T follicular helper cell (primary cell): ENCODE results near the gene RCOR3.
"Not testable (repeated sequence)": the region's sequence is repeated elsewhere in the genome, so short reads cannot be mapped to it uniquely, and the experiment has no call there.

ENCODE experiments used
- DNase-seq: peaks from one replicate; pipeline ENCODE4 v3.0.0-alpha.2; 2020; ENCODE audit warnings: low read depth

RCOR3 gene

GRCh38 chr1:211340622-211341507 lies 81.7 kb downstream of the RCOR3 start:
- no peak for DNase-seq

GRCh38 chr1:211341999-211342398 lies 82.8 kb downstream of the RCOR3 start:
- no peak for DNase-seq

DNA sequence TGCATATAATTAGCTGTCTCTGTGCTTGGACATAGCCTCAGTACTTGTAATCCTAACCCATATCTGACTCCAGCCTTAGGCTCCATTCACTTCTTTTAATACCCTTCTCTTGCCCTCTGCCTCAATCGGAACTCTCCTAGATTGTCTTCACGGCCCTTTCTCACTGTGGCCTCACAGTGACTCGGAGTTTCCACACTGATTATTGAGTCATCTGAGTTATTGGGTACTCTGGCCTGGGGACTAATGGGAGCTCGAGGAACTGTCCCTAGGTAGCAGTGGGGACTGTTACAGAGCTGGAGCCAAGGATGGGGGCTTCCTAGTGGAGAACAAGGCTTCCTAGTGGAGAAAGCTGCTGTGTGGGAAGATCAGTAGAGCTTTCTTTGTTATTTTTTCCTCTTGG lies 84.4 kb downstream of the RCOR3 start:
- no peak for DNase-seq

DNA sequence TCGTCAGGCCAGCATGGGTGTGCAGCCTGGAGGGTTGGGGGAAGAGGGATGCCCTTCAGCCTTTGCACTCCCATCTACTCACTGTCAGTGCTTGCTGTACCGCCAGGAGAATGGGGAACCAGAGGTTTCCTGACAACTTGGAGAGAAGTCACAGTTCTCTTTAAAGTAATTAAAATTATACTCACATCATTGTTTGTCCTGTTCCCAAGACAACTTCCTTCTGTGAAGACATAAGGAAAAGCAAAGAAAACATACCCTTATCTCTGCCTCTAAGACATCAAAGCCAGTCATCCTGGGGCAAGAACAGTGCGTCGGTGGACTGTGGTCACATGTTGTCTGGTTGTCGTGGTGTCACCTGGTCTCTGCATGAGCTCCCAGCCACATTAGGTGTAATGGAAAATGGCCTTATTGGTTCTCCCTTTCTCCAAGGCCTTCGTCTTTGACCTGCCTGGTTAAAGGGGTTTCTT lies 85.0 kb downstream of the RCOR3 start:
- no peak for DNase-seq

DNA sequence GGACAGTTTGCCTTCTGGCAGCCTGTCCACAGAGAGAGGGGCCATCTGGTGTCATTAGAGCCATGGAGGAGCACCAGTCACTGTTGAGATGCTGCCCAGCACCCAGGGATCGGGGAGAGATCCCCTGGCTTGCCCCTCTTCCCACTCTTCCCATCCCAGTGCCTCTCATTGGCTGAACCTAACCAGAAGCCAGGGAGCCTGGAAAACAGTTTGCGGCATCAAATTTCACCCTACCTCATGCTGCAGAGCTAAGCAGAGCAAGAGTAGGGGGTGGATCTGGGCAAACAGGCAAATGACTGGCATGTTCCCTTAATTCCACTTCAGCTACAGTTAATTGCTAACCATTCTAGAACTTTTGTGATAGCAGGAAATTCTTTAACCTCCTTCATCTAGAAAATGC lies 86.6 kb downstream of the RCOR3 start:
- DNase-seq: no peak

DNA sequence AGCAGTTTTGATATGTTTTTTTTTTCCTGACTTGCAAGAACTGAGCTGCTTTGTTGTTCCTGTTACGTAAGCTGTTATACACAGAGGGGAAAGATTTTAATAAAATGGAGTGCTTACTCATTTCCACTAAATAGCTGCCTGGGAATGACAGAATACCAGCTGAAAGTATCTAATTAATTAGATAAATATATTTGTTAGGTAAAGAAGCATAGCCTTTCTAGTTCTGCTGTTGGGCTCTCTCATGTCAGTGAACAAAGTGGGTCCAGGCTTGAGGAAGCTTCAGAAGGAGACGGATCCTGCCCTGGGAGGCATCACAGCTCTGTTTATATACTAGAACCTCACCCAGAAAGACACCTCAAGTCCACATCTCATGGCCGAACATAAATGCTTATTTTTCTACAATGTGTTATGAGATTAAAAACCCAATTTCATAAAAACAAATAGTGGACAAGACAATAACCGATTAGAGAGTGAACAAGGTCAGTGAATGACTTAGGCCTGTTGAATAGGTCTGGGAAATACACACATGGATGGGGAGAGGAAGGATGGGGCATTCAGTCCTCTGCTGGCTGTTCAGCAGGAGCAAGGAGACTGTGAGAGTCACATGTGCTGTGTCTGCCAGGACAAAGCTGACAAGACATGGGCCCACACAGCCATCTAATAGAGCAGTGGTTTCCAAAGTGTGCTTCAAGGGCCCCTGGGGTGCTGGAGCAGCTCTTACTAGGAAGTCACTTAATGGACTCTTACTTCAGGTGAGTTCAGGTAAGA lies 88.1 kb downstream of the RCOR3 start:
- DNase-seq: no peak

- no peak for DNase-seq
Observed at GRCh38 chr1:211348547-211348946, 89.4 kb downstream of the RCOR3 start.

GRCh38 chr1:211349741-211350140 lies 90.6 kb downstream of the RCOR3 start:
- DNase-seq: no peak

DNA sequence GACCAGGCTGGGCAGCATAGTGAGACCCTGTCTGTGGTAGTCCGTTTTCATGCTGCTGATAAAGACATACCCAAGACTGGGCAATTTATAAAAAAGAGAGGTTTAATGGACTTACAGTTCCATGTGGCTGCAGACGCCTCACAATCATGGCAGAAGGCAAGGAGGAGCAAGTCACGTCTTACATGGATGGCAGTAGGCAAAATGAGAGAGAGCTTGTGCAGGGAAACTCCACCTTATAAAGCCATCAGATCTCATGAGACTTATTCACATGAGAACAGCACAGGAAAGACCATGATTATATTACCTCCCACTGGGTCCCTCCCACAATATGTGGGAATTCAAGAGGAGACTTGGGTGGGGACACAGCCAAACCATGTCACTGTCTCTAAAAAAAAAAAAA lies 92.9 kb downstream of the RCOR3 start:
- DNase-seq: not testable (repeated sequence)

GRCh38 chr1:211352465-211352864 lies 93.3 kb downstream of the RCOR3 start:
- no peak for DNase-seq

DNA sequence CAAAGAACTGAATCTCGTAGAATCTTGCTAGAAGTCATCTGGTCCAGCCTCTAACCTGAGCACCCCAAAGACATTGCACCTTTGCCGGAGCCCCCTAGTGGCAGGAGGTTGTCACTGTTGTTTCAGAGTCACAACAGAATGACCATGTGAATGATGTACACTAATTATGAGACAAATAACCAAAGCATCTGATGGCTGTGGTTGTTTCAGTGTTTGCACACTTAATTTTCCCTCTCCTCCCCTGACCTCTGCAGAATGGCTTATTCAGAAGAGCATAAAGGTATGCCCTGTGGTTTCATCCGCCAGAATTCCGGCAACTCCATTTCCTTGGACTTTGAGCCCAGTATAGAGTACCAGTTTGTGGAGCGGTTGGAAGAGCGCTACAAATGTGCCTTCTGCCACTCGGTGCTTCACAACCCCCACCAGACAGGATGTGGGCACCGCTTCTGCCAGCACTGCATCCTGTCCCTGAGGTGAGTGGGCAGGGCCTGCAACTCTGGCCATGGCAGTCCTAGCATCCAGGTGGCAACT lies 93.9 kb downstream of the RCOR3 start:
- DNase-seq: peak; percentile 29

- no peak for DNase-seq
Observed at GRCh38 chr1:211353562-211354212, 94.5 kb downstream of the RCOR3 start.

DNA sequence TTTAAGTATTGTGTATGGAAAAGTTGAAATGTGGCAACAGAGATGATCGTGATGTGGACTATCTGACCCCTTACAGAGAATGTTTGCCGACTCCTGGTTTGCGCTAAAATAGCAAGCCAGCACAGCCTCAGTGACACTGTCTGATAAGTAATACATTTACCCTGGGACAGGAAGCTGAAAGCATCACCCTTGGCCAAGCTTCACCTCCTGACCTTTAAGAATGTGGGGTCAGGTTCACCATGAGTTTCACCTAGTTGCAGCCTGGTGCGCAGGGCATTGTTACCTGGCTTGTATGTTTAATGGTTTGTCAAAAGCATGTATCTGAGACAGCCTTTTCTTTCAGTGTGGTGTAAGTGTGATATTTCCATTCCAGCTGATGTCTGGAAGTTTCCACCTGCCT lies 96.7 kb downstream of the RCOR3 start:
- DNase-seq: no peak

DNA sequence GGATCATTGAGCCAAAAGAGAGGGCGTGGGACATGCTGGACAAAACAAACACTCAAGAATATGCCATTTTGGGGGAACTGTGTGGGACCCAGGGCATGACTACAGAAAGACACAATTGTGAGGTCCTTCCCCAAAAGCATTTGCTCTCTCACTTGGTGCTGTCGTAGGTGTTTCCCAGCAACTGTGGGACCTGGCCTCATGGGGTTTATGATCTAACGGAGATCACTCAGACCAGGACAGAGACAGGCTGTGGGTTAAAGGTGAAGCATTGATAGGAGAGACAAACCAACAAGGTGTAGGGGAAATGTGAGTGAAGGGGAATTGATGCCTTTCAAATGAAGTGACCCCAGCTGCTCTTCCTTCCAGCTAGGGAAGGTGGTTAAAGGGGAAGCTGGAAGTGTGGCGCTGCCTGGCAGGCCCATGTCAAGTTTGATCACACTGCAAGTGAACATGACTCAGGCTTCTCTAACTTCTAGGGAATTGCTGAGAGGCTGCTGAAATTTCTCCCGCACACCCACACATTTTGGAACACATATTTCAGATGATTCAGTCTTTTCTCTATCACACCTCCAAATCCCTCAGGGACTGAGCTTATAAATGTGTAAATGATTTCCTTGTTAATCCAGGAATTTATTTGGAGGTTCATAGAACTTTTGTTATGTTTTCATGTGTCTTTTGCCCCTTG lies 97.7 kb downstream of the RCOR3 start:
- no peak for DNase-seq

DNA sequence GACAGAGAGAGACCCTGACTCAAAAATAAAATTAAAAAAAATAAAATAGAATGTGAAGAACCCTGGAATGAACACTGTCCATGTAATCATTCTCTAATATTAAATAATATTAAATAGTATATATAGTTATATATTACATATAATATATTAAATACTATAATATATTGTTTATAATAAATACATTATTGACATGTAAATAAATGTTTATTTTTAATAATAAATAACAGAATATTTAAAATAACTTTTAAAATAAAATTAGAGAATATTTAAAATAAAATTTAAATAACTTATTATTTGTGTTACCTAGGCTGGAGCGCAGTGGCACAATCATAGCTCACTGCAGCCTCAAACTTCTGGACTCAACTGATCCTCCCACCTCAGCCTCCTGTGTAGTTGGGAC lies 99.5 kb downstream of the RCOR3 start:
- DNase-seq: no peak

GRCh38 chr1:211359876-211360275 lies 100.7 kb downstream of the RCOR3 start:
- DNase-seq: no peak

DNA sequence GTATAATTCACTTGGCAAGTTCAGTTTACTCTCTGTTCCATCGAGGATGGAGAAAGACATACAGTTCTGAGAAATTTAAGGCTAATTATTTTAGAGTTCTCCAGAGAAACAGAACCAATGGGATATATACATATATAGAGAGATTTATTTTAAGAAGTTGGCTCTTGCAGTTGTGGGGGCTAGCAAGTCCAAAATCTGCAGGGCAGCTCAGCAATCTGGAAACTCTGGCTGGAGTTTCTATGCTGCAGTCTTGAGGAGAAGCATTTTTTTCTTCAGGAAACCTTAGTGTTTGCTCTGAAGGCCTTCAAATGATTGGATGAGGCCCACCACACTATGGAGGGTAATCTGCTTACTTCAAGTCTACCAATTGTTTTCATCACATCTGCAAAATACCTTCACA lies 102.0 kb downstream of the RCOR3 start:
- DNase-seq: no peak
